Astrocyte of the cerebellum (primary cell): ENCODE data around the gene CHKA.
A peak's percentile ranks its signal among the peaks of the same experiment; 100 is the strongest.

Experiments used
- DNase-seq: peaks from one replicate; pipeline ENCODE4 v3.0.0-alpha.2; 2011; ENCODE audit warnings: low read depth
- H3K4me3 ChIP-seq: 2 replicates; pipeline ENCODE4 v1.5.1; 2011; ENCODE audit warnings: mild to moderate bottlenecking, low read depth, low read length, moderate library complexity
- CTCF ChIP-seq: IDR thresholded peaks from 2 replicates; pipeline ENCODE4 v1.5.1; 2012; ENCODE audit warnings: low read length, low read depth, moderate library complexity, mild to moderate bottlenecking; ENCODE audit errors: missing control alignments
- in situ Hi-C: cut with HindIII; loops from 2 replicates; pipeline ENCODE4 v1.10.0; 2017; ENCODE audit warnings: low sequenced_read_pairs

CHKA gene

GRCh38 chr11:68024508-68024907 lies 96.7 kb downstream of the CHKA start:
- H3K4me3 ChIP-seq = no peak overlapping the region
- no peak for TF ChIP-seq CTCF
- in situ Hi-C loops = no loop called here
- DNase-seq = no peak

GRCh38 chr11:68022531-68022930 lies 98.7 kb downstream of the CHKA start:
- TF ChIP-seq CTCF = no peak
- H3K4me3 ChIP-seq = no peak overlapping the region
- DNase-seq = no peak
- in situ Hi-C loops = no loop called here

- in situ Hi-C loops = no loop called here
- peak; percentile 34 for TF ChIP-seq CTCF
- no peak overlapping the region for H3K4me3 ChIP-seq
- DNase-seq = no peak
Observed at GRCh38 chr11:68021167-68021787, 99.9 kb downstream of the CHKA start.

- in situ Hi-C loops = no loop called here
- no peak overlapping the region for H3K4me3 ChIP-seq
- no peak for DNase-seq
- TF ChIP-seq CTCF = peak; percentile 59
Observed at GRCh38 chr11:68020575-68020974, 100.6 kb downstream of the CHKA start.

- in situ Hi-C loops = no loop called here
- H3K4me3 ChIP-seq = no peak overlapping the region
- TF ChIP-seq CTCF = no peak
- DNase-seq = no peak
Observed at GRCh38 chr11:68019486-68019885, 101.7 kb downstream of the CHKA start.

GRCh38 chr11:68018730-68019190 lies 102.4 kb downstream of the CHKA start:
- in situ Hi-C loops = no loop called here
- no peak overlapping the region for H3K4me3 ChIP-seq
- DNase-seq = no peak
- TF ChIP-seq CTCF = no peak
